ENCODE results near the gene FBXO48.

- TF ChIP-seq EZH2 (IDR thresholded peaks at IDR 0.05; ENCODE audit: borderline replicate concordance, low read depth, low read length, severe bottlenecking) (no peak), CTCF (IDR thresholded peaks at IDR 0.05; ENCODE audit: borderline replicate concordance, extremely low read depth, low read length, poor library complexity, severe bottlenecking) (no peak)
Observed at GRCh38 chr2:68456198-68456597, 10.9 kb downstream of the FBXO48 start.
